Cardiac fibroblast (primary cell): ENCODE measurements around the gene R3HDM4.
"Not testable (repeated sequence)": the region's sequence is repeated elsewhere in the genome, so short reads cannot be mapped to it uniquely, and the experiment has no call there.

Experiments
- DNase-seq, 2 donors: peaks; one replicate each; pipeline versions ENCODE4 v3.0.0 to v3.0.0-alpha.2; 2010; ENCODE audit warnings: low read depth in 2 of 2
- H3K4me3 ChIP-seq, 2 donors: replicated peaks in 1 of 2; 1 replicate in 1 of 2; 2 replicates in 1 of 2; pipeline ENCODE4 v1.5.1; 2011; ENCODE audit warnings: low read depth in 2 of 2, low read length in 2 of 2, mild to moderate bottlenecking in 2 of 2, moderate library complexity in 1 of 2
- TF ChIP-seq, protein P1 (sequence below): IDR thresholded peaks from one replicate; pipeline ENCODE4 v1.5.1; 2011; ENCODE audit warnings: low read depth, mild to moderate bottlenecking, low read length, inconsistent platforms

The R3HDM4 gene

GRCh38 chr19:898663-899062 lies 14.4 kb downstream of the R3HDM4 start:
- H3K4me3 ChIP-seq = no peak overlapping the region
- no peak for DNase-seq
- TF ChIP-seq, protein P1, sequence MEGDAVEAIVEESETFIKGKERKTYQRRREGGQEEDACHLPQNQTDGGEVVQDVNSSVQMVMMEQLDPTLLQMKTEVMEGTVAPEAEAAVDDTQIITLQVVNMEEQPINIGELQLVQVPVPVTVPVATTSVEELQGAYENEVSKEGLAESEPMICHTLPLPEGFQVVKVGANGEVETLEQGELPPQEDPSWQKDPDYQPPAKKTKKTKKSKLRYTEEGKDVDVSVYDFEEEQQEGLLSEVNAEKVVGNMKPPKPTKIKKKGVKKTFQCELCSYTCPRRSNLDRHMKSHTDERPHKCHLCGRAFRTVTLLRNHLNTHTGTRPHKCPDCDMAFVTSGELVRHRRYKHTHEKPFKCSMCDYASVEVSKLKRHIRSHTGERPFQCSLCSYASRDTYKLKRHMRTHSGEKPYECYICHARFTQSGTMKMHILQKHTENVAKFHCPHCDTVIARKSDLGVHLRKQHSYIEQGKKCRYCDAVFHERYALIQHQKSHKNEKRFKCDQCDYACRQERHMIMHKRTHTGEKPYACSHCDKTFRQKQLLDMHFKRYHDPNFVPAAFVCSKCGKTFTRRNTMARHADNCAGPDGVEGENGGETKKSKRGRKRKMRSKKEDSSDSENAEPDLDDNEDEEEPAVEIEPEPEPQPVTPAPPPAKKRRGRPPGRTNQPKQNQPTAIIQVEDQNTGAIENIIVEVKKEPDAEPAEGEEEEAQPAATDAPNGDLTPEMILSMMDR = no peak

GRCh38 chr19:897442-898039 lies 15.5 kb downstream of the R3HDM4 start:
- no peak for DNase-seq
- H3K4me3 ChIP-seq = no peak overlapping the region
- TF ChIP-seq, protein P1 = no peak

- TF ChIP-seq, protein P1 = no peak
- H3K4me3 ChIP-seq = no peak overlapping the region
- DNase-seq = no peak
These were observed 16.0 kb downstream of the R3HDM4 start for GRCh38 chr19:896999-897398.

DNA sequence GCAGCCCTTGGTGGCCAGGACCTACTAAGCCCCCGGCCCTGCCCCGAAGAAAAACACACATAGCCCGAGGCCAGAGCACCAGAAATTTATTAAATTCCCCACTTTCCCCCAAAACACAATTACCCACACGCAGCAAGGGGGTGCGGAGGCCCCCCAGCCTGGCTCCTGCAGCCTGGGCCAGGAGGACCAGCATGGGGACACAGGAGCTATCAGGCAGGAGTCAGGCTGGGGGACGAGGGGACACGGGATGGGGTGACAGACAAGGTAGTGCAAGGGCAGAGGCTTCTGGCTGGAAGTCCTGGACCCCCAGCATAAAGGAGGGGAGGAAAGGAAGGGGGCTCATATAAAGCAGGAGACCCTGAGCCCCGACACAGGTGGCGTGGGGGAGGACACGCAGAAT lies 16.6 kb downstream of the R3HDM4 start:
- DNase-seq = no peak
- TF ChIP-seq, protein P1 = no peak
- no peak overlapping the region for H3K4me3 ChIP-seq

- TF ChIP-seq, protein P1 = no peak
- peak; percentile 95 to 96 for DNase-seq
- H3K4me3 ChIP-seq = peak within 1 kb of the TSS; percentile 77 to 83
These were observed 19.9 kb downstream of the R3HDM4 start, which contains the start of the genes MED16 and RNU6-9 for GRCh38 chr19:892894-893689. MED16 (minus strand) TSS chr19:893187; CDS start chr19:891131, 2,056 bp downstream. RNU6-9 (plus strand) TSS chr19:893484.

- peak overlapping the region; percentile 77 to 83 for H3K4me3 ChIP-seq
- DNase-seq = no peak
- TF ChIP-seq, protein P1 = no peak
These were observed 20.7 kb downstream of the R3HDM4 start for GRCh38 chr19:892243-892893.

DNA sequence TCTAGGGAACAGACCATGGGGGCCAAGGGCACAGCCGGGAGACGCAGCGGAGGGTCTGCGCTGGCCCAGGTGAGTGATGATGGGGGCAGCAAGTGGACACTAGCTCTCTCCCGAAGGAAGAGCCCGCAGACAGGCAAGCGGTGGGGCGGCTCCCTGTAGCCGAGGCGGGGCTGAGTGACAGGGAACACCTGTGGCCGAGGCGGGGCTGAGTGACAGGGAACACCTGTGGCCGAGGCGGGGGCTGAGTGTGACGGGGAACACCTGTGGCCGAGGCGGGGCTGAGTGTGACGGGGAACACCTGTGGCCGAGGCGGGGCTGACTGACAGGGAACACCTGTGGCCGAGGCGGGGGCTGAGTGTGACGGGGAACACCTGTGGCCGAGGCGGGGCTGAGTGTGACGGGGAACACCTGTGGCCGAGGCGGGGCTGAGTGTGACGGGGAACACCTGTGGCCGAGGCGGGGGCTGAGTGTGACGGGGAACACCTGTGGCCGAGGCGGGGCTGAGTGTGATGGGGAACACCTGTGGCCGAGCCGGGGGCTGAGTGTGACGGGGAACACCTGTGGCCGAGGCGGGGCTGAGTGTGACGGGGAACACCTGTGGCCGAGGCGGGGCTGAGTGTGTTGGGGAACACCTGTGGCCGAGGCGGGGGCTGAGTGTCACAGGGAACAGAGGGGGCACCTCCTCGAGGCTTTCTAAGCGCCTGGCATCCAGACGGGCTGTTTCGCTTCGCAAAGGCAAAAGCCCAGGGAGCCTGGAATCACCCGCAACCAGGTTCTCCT lies 21.4 kb downstream of the R3HDM4 start:
- peak overlapping the region; percentile 77 to 83 for H3K4me3 ChIP-seq
- not testable (repeated sequence) for DNase-seq
